Measurements from ENCODE around the gene RNF212.
A peak's percentile ranks its signal among the peaks of the same experiment; 100 is the strongest.
"Not testable (repeated sequence)": the region's sequence is repeated elsewhere in the genome, so short reads cannot be mapped to it uniquely, and the experiment has no call there.

RNF212 gene

DNA sequence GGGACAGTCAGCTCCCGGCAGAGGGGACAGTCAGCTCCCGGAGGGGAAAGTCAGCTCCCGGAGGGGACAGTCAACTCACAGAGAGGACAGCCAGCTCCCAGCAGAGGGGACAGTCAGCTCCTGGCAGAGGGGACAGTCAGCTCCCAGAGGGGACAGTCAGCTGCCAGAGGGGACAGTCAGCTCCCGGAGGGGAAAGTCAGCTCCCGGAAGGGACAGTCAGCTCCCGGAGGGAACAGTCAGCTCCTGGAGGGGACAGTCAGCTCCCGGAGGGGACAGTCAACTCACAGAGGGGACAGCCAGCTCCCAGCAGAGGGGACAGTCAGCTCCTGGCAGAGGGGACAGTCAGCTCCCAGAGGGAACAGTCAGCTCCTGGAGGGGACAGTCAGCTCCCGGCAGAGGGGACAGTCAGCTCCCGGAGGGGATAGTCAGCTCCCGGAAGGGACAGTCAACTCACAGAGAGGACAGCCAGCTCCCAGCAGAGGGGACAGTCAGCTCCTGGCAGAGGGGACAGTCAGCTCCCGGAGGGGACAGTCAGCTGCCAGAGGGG, 58.6 kb downstream of the RNF212 start:
- DNase-seq: peak in 3 of 10 donors; percentile 8 to 76 (median 67)
- intact Hi-C loops (cut with DNase I): not testable (repeated sequence)

- intact Hi-C loops (cut with DNase I): not testable (repeated sequence)
- peak in 2 of 10 donors; percentile 18 to 56 for DNase-seq
Measured at GRCh38 chr4:1053891-1054290, 59.5 kb downstream of the RNF212 start.

GRCh38 chr4:1053080-1053661, 60.2 kb downstream of the RNF212 start:
- peak in 4 of 10 donors; percentile 7 to 83 (median 73) for DNase-seq
- intact Hi-C loops (cut with DNase I): no loop called here

DNA sequence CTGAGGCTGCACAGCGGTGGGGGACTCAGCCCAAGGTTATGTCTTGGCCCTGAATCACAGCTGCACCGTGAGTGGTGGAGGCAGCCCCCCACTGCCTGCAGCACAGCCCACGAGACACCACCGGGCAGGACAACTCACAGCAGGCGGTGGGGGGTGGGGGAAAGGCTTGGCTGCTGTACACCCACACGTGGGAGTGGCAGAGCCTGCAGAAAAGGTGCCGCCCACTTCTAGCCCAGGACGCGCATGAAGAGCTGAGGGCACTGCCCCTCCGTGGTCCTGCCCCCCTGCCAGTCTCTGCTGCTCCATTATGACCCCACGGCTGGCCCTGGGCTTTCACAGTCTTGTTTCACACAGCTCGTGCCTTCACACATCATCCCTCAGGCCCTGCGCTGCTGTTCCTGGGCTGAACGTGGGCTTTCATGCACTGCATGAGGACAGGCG, 61.1 kb downstream of the RNF212 start:
- DNase-seq: peak in 5 of 10 donors; percentile 6 to 69 (median 60)
- intact Hi-C loops (cut with DNase I): no loop called here

- peak in 3 of 10 donors; percentile 0 to 69 (median 51) for DNase-seq
- intact Hi-C loops (cut with DNase I): no loop called here
Measured at GRCh38 chr4:1051472-1051871, 61.9 kb downstream of the RNF212 start.

GRCh38 chr4:1050486-1051213, 62.7 kb downstream of the RNF212 start:
- DNase-seq: peak in 8 of 10 donors; percentile 57 to 96 (median 78)
- intact Hi-C loops (cut with DNase I): no loop called here

DNA sequence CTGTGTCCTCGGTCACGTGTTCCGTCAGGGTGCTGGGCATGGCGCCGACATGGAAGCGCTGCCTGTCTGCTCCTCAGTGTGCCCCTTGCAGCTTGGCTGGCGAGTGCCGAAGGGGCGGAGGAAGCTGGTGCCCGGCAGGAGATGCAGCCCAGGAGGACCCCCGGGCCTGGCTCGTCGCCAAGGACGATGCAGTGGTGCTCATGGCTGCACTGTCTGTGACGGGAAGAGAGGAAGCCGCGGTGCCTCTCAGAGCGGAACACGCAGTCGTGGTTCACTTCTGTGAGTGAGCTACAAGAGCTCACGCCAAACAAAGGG, 63.8 kb downstream of the RNF212 start:
- peak in 5 of 10 donors; percentile 11 to 80 (median 71) for DNase-seq
- intact Hi-C loops (cut with DNase I): loop anchor here (10.0 kb wide), 1 partner anchor 255 kb away; no protein-coding TSS in a partner anchor

- DNase-seq: peak in 5 of 10 donors; percentile 6 to 60 (median 18)
- intact Hi-C loops (cut with DNase I): loop anchor here (10.0 kb wide), 1 partner anchor 256 kb away; no protein-coding TSS in a partner anchor
Measured at GRCh38 chr4:1048773-1049590, 64.4 kb downstream of the RNF212 start.

GRCh38 chr4:1047976-1048772, 65.2 kb downstream of the RNF212 start:
- DNase-seq: peak in 7 of 10 donors; percentile 6 to 78 (median 9)
- intact Hi-C loops (cut with DNase I): loop anchor here (10.0 kb wide), 1 partner anchor 257 kb away; no protein-coding TSS in a partner anchor

DNA sequence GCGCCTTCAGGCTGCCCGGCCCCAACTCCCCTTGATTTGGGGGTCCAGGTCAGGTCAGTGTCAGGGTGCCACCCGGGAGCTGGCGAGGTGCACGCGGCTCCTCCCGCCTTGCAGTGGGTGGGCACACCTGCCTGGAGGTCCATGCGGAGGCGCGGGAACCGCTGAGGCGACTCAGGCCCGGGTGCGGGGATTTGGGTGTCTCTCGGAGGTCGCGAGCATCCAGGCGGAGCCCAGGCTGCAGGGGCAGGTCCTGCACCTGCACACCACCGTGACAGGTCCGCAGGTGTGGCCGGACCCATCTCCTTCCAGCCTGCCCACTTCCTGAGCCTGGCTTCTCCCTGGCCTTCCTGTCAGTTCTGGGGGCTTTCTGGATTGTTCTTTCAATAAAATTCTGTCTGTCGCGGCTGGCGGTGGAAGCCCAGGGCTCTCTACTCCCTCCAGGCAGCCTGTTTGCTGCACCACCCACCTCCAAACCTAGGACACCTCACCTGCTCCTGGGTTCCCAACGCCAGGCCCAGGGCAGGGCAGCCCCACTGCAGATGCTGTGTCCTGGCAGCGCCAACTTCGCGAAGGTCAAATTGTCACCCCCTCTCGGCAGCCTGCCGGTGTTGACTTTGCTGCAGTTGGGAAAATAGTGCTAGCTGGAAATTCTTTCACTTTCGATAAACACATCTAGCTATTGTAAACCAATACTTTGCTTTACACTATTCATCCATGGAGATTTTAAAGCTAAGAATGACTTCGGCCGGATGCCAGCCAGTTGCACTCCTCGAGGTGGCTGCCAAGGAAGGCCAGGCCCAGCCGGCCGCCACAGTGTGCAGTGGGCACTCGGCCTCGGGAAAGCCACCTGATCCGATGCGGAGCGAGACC, 66.0 kb downstream of the RNF212 start:
- intact Hi-C loops (cut with DNase I): loop anchor here (10.0 kb wide), 1 partner anchor 257 kb away; no protein-coding TSS in a partner anchor
- peak in 6 of 10 donors; percentile 7 to 82 (median 45) for DNase-seq

GRCh38 chr4:1046581-1047011, 66.8 kb downstream of the RNF212 start:
- intact Hi-C loops (cut with DNase I): loop anchor here (10.0 kb wide), 1 partner anchor 258 kb away; no protein-coding TSS in a partner anchor
- peak in 8 of 10 donors; percentile 7 to 90 (median 70) for DNase-seq

- intact Hi-C loops (cut with DNase I): loop anchor here (10.0 kb wide), 1 partner anchor 259 kb away; no protein-coding TSS in a partner anchor
- peak in 3 of 10 donors; percentile 76 to 91 (median 84) for DNase-seq
Measured at GRCh38 chr4:1045595-1046201, 67.7 kb downstream of the RNF212 start.

- intact Hi-C loops (cut with DNase I): loop anchor here (10.0 kb wide), 1 partner anchor 260 kb away; no protein-coding TSS in a partner anchor
- DNase-seq: peak in 3 of 10 donors; percentile 52 to 85 (median 75)
Measured at GRCh38 chr4:1045193-1045594, 68.2 kb downstream of the RNF212 start.

DNA sequence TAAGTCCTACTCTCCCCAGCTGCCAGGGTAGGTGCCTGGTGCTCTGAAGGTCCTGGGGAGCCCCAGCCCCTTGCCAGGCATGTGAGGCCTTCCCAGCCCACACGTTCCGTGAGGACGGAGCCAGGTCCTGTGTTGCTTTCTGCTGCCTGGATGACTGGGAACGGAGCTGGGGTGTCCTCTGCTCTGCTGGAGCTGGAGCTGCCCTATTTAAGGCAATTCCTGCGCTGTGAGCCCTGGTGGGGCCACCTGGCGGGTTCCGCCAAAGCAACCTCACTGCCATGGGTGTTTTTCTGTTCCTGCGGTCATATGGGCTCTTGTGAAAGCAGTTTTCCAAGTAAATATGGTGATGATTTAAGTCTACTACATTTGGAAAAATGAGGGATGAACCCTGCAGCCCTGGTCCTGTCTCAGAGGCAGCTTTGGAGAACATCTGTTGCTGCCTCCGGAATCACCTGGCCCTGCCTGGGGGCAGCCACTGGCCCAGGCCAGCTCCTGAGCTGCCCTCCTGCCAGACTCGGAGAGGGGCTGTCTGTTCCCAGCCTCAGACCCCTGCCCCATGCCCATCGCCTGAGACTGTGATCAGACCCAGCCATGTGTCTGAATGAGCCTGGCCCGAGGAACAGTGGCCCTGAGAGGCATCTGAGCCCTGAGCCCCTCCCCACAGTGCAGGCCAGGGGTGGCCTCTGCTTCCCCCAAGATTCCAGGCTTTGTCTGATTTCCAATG, 68.7 kb downstream of the RNF212 start:
- intact Hi-C loops (cut with DNase I): loop anchor here (10.0 kb wide), 1 partner anchor 260 kb away; no protein-coding TSS in a partner anchor
- peak in 4 of 10 donors; percentile 26 to 84 (median 66) for DNase-seq

DNA sequence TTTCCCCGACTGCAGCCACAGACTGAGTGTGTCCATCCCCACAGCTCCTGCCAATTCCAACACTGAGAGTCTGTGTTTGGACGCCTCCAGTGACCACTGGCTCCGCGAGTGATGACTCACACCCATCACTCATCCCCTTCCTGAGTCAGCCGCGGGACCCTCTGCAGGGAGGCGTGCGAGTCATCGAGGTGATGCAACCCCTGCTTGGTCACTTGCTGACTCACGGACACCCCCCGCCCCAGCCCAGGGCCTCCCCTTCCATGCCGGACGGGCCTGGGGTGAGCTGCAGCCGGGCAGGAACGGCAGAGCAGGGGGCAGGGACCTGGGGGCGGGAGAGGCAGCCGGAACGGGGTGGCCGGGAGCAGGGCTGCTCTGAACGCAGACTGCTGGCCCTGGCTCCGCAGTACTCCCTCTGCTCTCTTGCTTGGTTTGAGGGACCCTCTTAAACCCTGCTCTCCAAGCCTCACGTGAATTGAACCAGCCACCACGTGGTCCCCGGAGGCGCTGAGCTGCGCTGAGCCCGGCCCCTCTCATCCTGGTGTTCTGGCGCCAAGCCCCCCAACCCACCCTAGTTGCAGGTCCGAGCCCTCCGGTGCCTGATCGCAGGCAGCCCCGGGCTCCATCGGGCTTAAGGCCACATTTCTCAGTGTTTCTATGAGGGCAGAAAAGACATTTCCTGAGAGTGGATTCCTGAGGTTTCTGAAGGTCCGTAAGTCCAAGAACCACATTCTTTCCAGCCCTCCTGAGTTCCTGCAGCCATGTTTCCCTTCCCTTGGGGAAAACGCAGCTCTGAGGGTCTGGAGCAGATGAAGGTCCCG, 69.5 kb downstream of the RNF212 start:
- intact Hi-C loops (cut with DNase I): loop anchor here (10.0 kb wide), 1 partner anchor 261 kb away; no protein-coding TSS in a partner anchor
- peak in 9 of 10 donors; percentile 37 to 96 (median 76) for DNase-seq

GRCh38 chr4:1043162-1043561, 70.2 kb downstream of the RNF212 start:
- peak in 1 of 10 donors; percentile 1 for DNase-seq
- intact Hi-C loops (cut with DNase I): loop anchor here (10.0 kb wide), 1 partner anchor 262 kb away; no protein-coding TSS in a partner anchor

All from posterior cingulate gyrus (tissue), 11 donors.